Measurements from ENCODE around the gene NT5DC4.
A peak's percentile ranks its signal among the peaks of the same experiment; 100 is the strongest.

Gene NT5DC4

GRCh38 chr2:112724591-112725525 lies 4.0 kb downstream of the NT5DC4 start:
- DNase-seq = no peak

- no peak for DNase-seq
Observed at GRCh38 chr2:112725545-112726457, 5.0 kb downstream of the NT5DC4 start.

- peak; percentile 89 for DNase-seq
Observed at GRCh38 chr2:112726487-112727190, 5.8 kb downstream of the NT5DC4 start.

- no peak for DNase-seq
Observed at GRCh38 chr2:112727276-112728028, 6.6 kb downstream of the NT5DC4 start.

- DNase-seq = no peak
Observed at GRCh38 chr2:112728029-112728362, 7.2 kb downstream of the NT5DC4 start.

- no peak for DNase-seq
Observed at GRCh38 chr2:112728378-112729175, 7.8 kb downstream of the NT5DC4 start.

- DNase-seq = no peak
Observed at GRCh38 chr2:112730216-112730615, 9.4 kb downstream of the NT5DC4 start.

- DNase-seq = no peak
Observed at GRCh38 chr2:112730791-112731190, 10.0 kb downstream of the NT5DC4 start.

- DNase-seq = no peak
Observed at GRCh38 chr2:112731479-112731878, 10.7 kb downstream of the NT5DC4 start.

GRCh38 chr2:112733456-112733855 lies 12.6 kb downstream of the NT5DC4 start:
- DNase-seq = no peak

GRCh38 chr2:112733871-112734270 lies 13.1 kb downstream of the NT5DC4 start:
- no peak for DNase-seq

- DNase-seq = no peak
Observed at GRCh38 chr2:112737542-112738232, 16.9 kb downstream of the NT5DC4 start.

GRCh38 chr2:112740527-112740926 lies 19.7 kb downstream of the NT5DC4 start:
- no peak for DNase-seq

- DNase-seq = peak; percentile 85
Observed at GRCh38 chr2:112749755-112750559, 29.1 kb downstream of the NT5DC4 start.

- no peak for DNase-seq
Observed at GRCh38 chr2:112750560-112750843, 29.7 kb downstream of the NT5DC4 start.

GRCh38 chr2:112751451-112752197 lies 30.8 kb downstream of the NT5DC4 start:
- no peak for DNase-seq

- no peak for DNase-seq
Observed at GRCh38 chr2:112752667-112753066, 31.8 kb downstream of the NT5DC4 start.

GRCh38 chr2:112754564-112754963 lies 33.7 kb downstream of the NT5DC4 start:
- DNase-seq = no peak

GRCh38 chr2:112755444-112755843 lies 34.6 kb downstream of the NT5DC4 start:
- no peak for DNase-seq
